Right ventricle myocardium superior (tissue), 1 donor: ENCODE results near the gene KANK4. TPM values are rescaled to one million over a fixed set of nuclear protein-coding genes. Genes with fewer than 3 reads are reported as not detected.
"Not testable (repeated sequence)": the region's sequence is repeated elsewhere in the genome, so short reads cannot be mapped to it uniquely, and the experiment has no call there.

Source experiments
- ATAC-seq: fragments of 200-7000 bp; cut with Tn5 transposase; one replicate; pipeline ENCODE4 v1.9.1; 2020; ENCODE audit warnings: mild to moderate bottlenecking; ENCODE audit not compliant: poor library complexity
- DNase-seq: peaks from one replicate; pipeline ENCODE4 v3.0.0-alpha.2; 2020
- intact Hi-C: fragments of 100-400 bp; cut with DNase I; formaldehyde crosslinking; loops from one replicate; pipeline ENCODE4 v1.11.2; 2022
- total RNA-seq: library from RNA; stranded (reverse); fragmentation: NEBNext Ultra II Directional; extraction: Animal tissue kit (Norgen Biotek cat#: 25700); gene quantifications from one replicate; pipeline ENCODE4 v1.2.1, GENCODE V29; 2021
- donor health status: DM: no; HTN: yes; CAD: no; lungs with severe emphysema.

KANK4 gene
- total RNA-seq, 1 donor from 2014 or later: 0.38 TPM

- intact Hi-C loops: no loop called here
- ATAC-seq (no peak), DNase-seq (no peak)
Measured at GRCh38 chr1:62228136-62228882, 90.9 kb downstream of the KANK4 start.

DNA sequence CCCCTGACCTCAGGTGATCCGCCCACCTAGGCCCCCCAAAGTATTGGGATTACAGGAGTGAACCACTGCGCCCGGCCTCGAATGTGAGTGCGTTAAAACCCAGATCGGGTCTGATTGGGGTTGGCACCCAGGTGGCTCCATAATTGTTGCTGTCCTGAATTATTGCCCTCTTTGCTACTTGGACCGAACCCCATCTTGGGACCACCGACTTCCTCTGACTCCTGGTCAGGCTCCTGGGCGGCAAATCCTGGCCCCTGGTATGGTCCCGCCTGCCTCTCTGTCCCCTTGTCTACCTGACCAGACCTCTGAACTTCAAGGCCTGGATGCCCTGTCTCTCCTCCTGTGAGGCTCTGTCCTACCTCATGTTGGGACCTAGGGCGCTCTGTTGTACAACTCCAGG, 91.7 kb downstream of the KANK4 start:
- intact Hi-C loops: no loop called here
- no peak for DNase-seq
- no peak for ATAC-seq

- no peak for ATAC-seq
- DNase-seq: no peak
Measured at GRCh38 chr1:62224182-62224581, 95.1 kb downstream of the KANK4 start.

GRCh38 chr1:62222321-62222720, 96.9 kb downstream of the KANK4 start:
- intact Hi-C loops: no loop called here
- DNase-seq: no peak
- ATAC-seq: no peak

More at GRCh38 chr1:62224182-62224581, 95.1 kb downstream of the KANK4 start:
- intact Hi-C loops: no loop called here

GRCh38 chr1:62221171-62221570, 98.1 kb downstream of the KANK4 start:
- intact Hi-C loops: no loop called here
- ATAC-seq (no peak), DNase-seq (no peak)

GRCh38 chr1:62220456-62220855, 98.8 kb downstream of the KANK4 start:
- DNase-seq: not testable (repeated sequence)

DNA sequence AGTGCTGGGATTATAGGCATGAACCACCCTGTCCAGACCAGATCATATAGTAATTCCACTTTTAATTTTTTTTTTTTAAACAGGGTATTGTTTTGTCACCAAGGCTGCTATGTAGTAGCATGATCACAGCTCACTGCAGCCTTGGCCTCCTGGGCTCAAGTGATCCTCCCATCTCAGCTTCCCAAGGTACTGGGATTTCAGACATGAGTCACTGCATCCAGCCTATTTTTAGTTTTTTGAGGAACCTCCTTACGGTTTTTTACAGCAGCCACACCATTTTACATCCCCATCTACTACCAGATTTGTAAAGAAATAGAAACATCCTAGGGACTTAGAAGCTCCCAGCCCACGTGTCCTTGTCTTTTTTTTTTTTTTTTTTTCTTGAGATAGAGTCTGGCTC, 100.6 kb downstream of the KANK4 start:
- ATAC-seq (no peak), DNase-seq (no peak)
- intact Hi-C loops: no loop called here

More at GRCh38 chr1:62220456-62220855, 98.8 kb downstream of the KANK4 start:
- ATAC-seq, intact Hi-C loops: not testable (repeated sequence)

DNA sequence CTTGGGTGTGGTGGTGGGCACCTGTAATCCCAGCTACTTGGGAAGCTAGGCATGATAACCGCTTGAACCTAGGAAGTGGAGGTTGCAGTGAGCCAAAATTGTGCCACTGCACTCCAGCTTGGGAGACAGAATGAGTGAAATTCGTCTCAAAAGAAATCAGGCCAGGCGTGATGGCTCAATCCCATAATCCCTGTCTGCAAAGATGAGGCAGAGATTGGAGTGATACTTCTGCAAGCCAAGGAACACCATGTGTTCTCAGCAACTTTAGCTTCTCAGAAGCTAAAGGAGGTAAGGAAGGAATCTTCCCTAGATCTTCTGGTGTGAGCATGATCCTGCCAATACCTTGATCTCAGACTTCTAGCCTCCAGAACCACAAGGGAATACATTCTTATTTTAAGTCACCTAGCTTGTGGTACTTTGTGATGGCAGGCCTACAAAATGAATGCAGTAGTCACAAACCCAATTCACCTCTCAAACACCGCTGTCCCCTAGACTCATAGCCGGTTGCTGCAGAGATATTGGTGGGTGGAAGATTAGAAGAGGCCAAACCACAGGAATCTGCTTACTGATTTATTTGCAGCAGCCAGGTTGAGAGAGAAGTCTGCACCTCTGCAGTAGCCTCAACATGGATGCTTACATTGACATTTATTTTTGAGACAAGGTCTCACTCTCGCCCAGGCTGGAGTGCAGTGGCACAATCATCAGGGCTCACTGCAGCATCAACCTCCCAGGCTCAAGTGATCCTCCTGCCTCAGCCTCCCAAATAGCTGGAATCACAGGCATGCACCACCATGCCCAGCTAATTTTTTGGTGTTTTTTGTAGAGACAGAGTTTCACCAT, 105.9 kb downstream of the KANK4 start:
- intact Hi-C loops: no loop called here
- no peak for DNase-seq
- no peak for ATAC-seq

DNA sequence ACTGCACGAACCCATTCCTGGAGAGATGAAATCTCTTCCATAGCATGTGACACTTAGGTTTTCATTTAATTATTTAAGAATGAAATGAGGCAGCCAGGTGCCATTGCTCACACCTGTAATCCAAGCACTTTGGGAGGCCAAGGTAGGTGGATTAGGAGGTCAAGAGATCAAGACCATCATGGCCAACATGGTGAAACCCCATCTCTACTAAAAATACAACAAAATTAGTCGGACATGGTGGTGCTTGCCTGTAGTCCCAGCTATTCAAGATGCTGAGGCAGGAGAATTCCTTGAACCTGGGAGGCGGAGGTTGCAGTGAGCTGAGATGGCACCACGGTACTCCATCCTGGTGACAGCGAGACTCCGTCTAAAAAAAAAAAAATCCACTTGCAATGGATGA, 106.8 kb downstream of the KANK4 start:
- intact Hi-C loops: no loop called here
- ATAC-seq (no peak), DNase-seq (no peak)

GRCh38 chr1:62210960-62211359, 108.3 kb downstream of the KANK4 start:
- ATAC-seq (no peak), DNase-seq (no peak)
- intact Hi-C loops: no loop called here

- no peak for ATAC-seq
- DNase-seq: no peak
- intact Hi-C loops: no loop called here
Measured at GRCh38 chr1:62209931-62210595, 109.2 kb downstream of the KANK4 start.

- no peak for DNase-seq
- ATAC-seq: no peak
- intact Hi-C loops: no loop called here
Measured at GRCh38 chr1:62208970-62209369, 110.3 kb downstream of the KANK4 start.

- no peak for DNase-seq
- ATAC-seq: no peak
- intact Hi-C loops: no loop called here
Measured at GRCh38 chr1:62208087-62208486, 111.1 kb downstream of the KANK4 start.

- ATAC-seq: no peak
Measured at GRCh38 chr1:62207187-62207586, 112.0 kb downstream of the KANK4 start.

GRCh38 chr1:62198781-62199125, 120.5 kb downstream of the KANK4 start:
- DNase-seq: no peak
- no peak for ATAC-seq
- intact Hi-C loops: no loop called here

More at GRCh38 chr1:62207187-62207586, 112.0 kb downstream of the KANK4 start:
- intact Hi-C loops: no loop called here
- no peak for DNase-seq

GRCh38 chr1:62198069-62198780, 121.0 kb downstream of the KANK4 start:
- intact Hi-C loops: no loop called here
- DNase-seq (no peak), ATAC-seq (no peak)

GRCh38 chr1:62196086-62196690, 123.0 kb downstream of the KANK4 start:
- DNase-seq (no peak), ATAC-seq (no peak)
- intact Hi-C loops: no loop called here

DNA sequence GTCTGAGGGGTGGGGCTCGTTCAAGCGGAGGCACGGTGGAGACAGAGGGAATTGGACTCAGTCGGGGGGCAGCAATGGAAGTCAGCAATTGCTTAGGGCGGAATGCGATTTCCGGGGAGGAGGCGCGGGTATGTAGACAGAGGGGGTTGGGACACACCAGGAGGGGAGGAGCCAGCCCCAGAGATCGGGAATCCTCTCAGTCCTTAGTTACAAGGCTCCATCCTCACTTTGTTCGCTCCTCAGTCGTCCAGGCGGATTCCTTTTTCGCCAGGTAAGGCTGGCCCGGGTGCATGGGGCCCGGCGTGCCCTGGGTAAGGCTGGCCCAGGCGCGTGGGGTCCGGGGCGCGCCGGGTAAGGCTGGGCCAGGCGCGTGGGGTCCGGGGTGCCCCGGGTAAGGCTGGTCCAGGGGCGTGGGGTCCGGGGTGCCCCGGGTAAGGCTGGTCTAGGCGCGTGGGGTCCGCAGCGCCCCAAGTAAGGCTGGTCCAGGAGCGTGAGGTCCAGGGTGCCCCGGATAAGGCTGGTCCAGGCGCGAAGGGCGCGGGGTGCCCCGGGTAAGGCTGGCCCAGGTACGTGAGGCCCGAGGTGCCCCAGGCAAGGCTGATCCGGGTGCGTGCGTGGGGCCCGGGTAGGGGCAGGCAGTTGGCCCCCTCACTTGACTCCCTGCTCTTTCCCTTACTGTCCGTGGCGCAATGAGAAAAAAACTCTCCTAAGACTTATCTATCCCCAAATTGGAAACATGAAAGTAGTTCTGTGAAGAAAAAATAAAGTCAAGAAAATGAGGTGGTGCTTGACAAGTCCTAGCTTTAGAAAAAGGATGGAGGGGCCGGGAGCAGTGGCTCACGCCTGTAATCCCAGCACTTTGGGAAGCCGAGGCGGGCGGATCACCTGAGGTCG, 124.3 kb downstream of the KANK4 start, which contains the start of gene L1TD1:
L1TD1 (plus strand) TSS at position 199 of the 894 bp plus-strand sequence. CDS start 11,780 bp downstream, outside the sequence.
- no peak for DNase-seq
- intact Hi-C loops: no loop called here
- ATAC-seq: no peak
